Mucosa of gallbladder (tissue), 1 donor: ENCODE data around the gene NME3. TPM values are rescaled to one million over a fixed set of nuclear protein-coding genes. Genes with fewer than 3 reads are reported as not detected.
"Not testable (repeated sequence)": the region's sequence is repeated elsewhere in the genome, so short reads cannot be mapped to it uniquely, and the experiment has no call there.

Experiments used
- DNase-seq: peaks from one replicate; pipeline ENCODE4 v3.0.0-alpha.2; 2020; ENCODE audit warnings: low spot score
- total RNA-seq: library from RNA; stranded (reverse); gene quantifications from one replicate; pipeline ENCODE4 v1.2.1, GENCODE V29; 2021
- donor health status: DM: no; HTN: no; CAD: no.

The NME3 gene
- total RNA-seq: 129 TPM

GRCh38 chr16:1771188-1771863, at the start of gene NME3:
Gene NME3, minus strand, starts transcription at chr16:1771543. Its CDS starts 9 bp downstream, at chr16:1771534.
- peak; percentile 80 for DNase-seq

- no peak for DNase-seq
Observed at GRCh38 chr16:1820946-1821290, 49.6 kb upstream of the NME3 start.

GRCh38 chr16:1820096-1820945, 49.0 kb upstream of the NME3 start:
- DNase-seq: no peak

GRCh38 chr16:1819611-1820010, 48.3 kb upstream of the NME3 start:
- no peak for DNase-seq

GRCh38 chr16:1818873-1819525, 47.7 kb upstream of the NME3 start:
- DNase-seq: no peak

- no peak for DNase-seq
Observed at GRCh38 chr16:1818204-1818872, 47.0 kb upstream of the NME3 start.

- DNase-seq: no peak
Observed at GRCh38 chr16:1817716-1818115, 46.4 kb upstream of the NME3 start.

- no peak for DNase-seq
Observed at GRCh38 chr16:1817276-1817589, 45.9 kb upstream of the NME3 start.

- no peak for DNase-seq
Observed at GRCh38 chr16:1816396-1817275, 45.3 kb upstream of the NME3 start.

- DNase-seq: no peak
Observed at GRCh38 chr16:1815461-1815860, 44.1 kb upstream of the NME3 start.

- peak; percentile 73 for DNase-seq
Observed at GRCh38 chr16:1812732-1813163, 41.4 kb upstream of the NME3 start.

- DNase-seq: no peak
Observed at GRCh38 chr16:1810536-1810935, 39.2 kb upstream of the NME3 start.

- no peak for DNase-seq
Observed at GRCh38 chr16:1810106-1810505, 38.8 kb upstream of the NME3 start.

- DNase-seq: no peak
Observed at GRCh38 chr16:1809281-1809801, 38.0 kb upstream of the NME3 start.

GRCh38 chr16:1808691-1809090, 37.3 kb upstream of the NME3 start:
- no peak for DNase-seq

GRCh38 chr16:1807626-1808025, 36.3 kb upstream of the NME3 start:
- DNase-seq: no peak

GRCh38 chr16:1800701-1801100, 29.4 kb upstream of the NME3 start:
- DNase-seq: no peak

GRCh38 chr16:1799263-1799662, 27.9 kb upstream of the NME3 start:
- not testable (repeated sequence) for DNase-seq

GRCh38 chr16:1794908-1795666, 23.7 kb upstream of the NME3 start:
- no peak for DNase-seq

GRCh38 chr16:1794221-1794871, 23.0 kb upstream of the NME3 start:
- no peak for DNase-seq
